Activated CD4-positive, alpha-beta memory T cell treated with anti-CD3 and anti-CD28 coated beads, Interleukin-2, amount 10 ng/mL, durations not matched to agents 7 days and 5 days (primary cell): ENCODE measurements around the gene FOXL1. TPM values are rescaled to one million over a fixed set of nuclear protein-coding genes. Genes with fewer than 3 reads are reported as not detected.

Experiments
- CTCF ChIA-PET: fragments of 350-600 bp; sonication (Branson Sonifier 250); formaldehyde crosslinking; loops from one replicate; lab custom pipeline; 2021; ENCODE audit warnings: antibody characterized with exemption, inconsistent platforms; lab: Charles Lee
- POLR2A ChIA-PET: fragments of 350-600 bp; sonication (Branson Sonifier 250); formaldehyde crosslinking; loops from one replicate; lab custom pipeline; 2021; ENCODE audit warnings: antibody characterized with exemption; lab: Charles Lee
- DNase-seq: peaks from one replicate; pipeline ENCODE4 v3.0.0-alpha.2; 2020
- H3K27ac Mint-ChIP-seq: one replicate; pipeline ENCODE4 v1.8.0; 2021; ENCODE audit warnings: mild to moderate bottlenecking, mixed read lengths
- H3K27me3 Mint-ChIP-seq: one replicate; pipeline ENCODE4 v1.8.0; 2021; ENCODE audit warnings: mixed read lengths
- H3K36me3 Mint-ChIP-seq: one replicate; pipeline ENCODE4 v1.8.0; 2021; ENCODE audit warnings: low read depth, mixed read lengths
- H3K4me1 Mint-ChIP-seq: one replicate; pipeline ENCODE4 v1.8.0; 2021; ENCODE audit warnings: mixed read lengths
- H3K4me3 Mint-ChIP-seq: one replicate; pipeline ENCODE4 v1.8.0; 2021; ENCODE audit warnings: mild to moderate bottlenecking, mixed read lengths
- H3K9me3 Mint-ChIP-seq: one replicate; pipeline ENCODE4 v1.8.0; 2021; ENCODE audit warnings: mixed read lengths
- total RNA-seq, 2 experiments: library from RNA; stranded (reverse); gene quantifications; one replicate each; pipeline ENCODE4 v1.2.3, GENCODE V29; 2021

The FOXL1 gene
- total RNA-seq, 2 experiments from 2014 or later = not detected

DNA sequence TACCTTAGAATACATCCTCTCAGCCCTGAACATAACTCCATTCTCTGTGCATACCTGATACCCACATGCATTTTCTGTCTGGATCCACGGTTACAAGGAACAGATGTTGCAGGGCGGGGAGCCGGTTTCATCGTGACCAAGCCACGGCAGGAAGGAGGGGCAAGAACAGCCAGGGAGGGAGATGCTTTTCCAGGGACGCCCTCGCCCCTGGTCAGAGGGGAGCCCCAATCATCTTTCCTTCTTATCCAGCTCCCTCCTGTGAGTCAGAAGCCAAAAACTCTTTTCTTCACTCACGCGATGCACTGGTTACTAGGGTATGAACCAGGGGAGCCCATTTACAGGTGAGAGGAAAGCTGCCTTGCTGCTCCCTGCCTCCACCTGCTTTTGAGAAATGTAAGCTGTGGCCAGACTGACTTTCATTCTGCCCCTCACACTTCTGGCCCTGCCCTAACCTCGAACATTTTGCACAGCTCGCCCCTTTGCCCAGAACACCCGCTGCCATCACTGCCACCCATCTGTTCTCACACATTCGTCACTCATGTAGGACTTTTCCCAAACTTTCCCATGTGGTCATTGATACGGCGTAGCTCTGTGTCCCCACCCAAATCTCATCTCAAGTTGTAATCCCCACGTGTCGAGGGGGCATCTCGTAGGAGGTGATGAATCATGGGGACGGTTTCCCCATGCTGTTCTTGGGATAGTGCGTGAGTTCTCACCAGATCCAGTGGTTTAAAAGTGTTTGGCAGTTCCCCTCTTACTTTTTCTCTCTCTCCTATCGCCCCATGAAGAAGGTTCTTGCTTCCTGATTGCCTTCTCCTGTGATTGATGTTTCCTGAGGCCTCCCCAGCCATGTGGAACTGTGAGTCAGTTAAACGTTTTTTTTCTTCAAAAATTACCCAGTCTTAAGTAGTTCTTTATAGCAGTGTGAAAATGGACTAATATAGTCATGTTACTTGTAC, 20.5 kb downstream of the FOXL1 start:
- Mint-ChIP-seq H3K4me1 (no peaks in the 10 kb centered on the region), H3K27ac (no peak overlapping the region), H3K36me3 (no peaks in the 10 kb centered on the region), H3K27me3 (peaks cover 34% of the 10 kb centered on the region), H3K9me3 (no peaks in the 10 kb centered on the region), H3K4me3 (no peak overlapping the region)
- no peak for DNase-seq
- CTCF ChIA-PET = no interaction called here
- POLR2A ChIA-PET = no interaction called here

DNA sequence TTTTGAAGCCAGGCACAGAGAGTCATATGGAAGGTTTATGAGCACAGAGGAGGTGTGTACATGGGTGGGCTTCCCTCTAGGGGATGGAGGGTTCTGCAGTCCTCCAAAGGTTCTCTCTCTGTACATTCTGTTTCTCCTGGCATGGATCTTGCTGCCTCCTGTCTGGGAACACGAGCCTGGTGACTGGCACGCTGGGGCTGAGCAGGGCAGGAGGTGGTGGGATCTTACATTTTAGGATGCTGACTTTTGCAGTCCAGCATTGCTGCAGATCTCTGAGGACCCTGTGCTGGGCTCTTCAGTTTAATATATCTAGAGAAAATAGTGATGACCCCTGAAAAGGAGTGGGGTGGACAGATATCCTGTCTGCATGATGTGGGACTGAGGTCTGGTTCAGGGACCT, 23.0 kb downstream of the FOXL1 start:
- Mint-ChIP-seq H3K9me3 (peaks cover 3% of the 10 kb centered on the region), H3K36me3 (no peaks in the 10 kb centered on the region), H3K4me3 (no peak overlapping the region), H3K4me1 (peaks cover 9% of the 10 kb centered on the region), H3K27me3 (peaks cover 29% of the 10 kb centered on the region), H3K27ac (no peak overlapping the region)
- ChIA-PET CTCF (no interaction called here), POLR2A (no interaction called here)
- DNase-seq = no peak

DNA sequence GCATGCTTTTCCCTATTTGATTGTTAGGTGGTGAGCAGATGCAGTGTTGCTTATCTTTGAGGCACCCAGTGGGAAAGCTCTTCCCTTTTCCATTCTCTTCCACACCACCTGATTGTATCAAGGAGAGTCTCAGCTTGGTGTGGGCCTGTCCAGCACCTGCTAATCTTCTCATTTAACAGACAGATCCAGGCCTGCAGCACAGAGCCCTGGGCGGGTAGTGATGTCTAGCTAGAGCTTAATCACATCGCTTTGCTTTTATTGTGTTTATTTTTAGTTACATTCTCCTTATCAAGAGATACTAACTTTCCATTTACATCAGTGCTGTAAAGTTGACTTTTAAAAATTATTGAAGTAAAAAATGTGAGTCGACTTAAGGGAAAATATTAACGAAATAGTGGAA, 24.2 kb downstream of the FOXL1 start:
- H3K27ac Mint-ChIP-seq = no peak overlapping the region
- peaks cover 29% of the 10 kb centered on the region for H3K27me3 Mint-ChIP-seq
- ChIA-PET CTCF (no interaction called here), POLR2A (no interaction called here)
- H3K4me3 Mint-ChIP-seq = no peak overlapping the region
- no peak for DNase-seq
- H3K9me3 Mint-ChIP-seq = peaks cover 3% of the 10 kb centered on the region
- H3K36me3 Mint-ChIP-seq = no peaks in the 10 kb centered on the region
- H3K4me1 Mint-ChIP-seq = peaks cover 9% of the 10 kb centered on the region

DNA sequence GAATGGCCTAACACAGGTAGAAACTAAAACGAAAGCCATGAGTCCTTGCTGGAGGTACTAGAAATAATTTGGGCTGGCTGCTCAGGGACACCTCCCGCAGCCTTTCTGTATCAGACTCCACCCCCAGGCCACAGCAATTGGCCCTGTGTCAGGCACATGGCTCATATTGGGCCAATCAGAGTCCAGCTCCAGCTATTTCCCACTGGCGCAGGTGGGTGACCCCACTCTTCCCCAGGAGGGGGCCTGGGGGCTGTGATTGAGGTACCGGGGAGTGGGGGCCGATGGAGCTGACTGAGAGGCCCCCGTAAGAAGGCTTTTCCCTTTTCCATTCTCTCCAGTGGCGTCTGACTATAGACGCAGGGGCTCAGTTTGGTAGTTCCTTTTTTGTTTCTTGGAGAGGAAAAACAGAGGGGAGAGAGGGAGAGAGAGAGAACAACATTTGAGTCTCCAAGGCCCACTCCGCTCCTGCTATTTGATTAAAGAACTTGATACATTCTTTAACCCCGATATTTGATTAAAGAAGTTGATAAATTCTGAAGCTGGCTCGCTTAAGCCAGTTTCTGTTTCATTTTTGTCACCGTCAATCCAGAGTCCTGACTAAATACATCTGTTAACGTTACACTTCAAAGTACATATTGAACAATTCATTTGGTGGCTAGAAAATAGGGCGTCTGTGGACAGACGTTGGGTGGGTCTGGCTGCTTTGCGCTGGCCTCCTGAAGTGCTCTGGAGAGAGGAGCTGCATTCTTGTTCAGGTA, 26.3 kb downstream of the FOXL1 start:
- no peaks in the 10 kb centered on the region for H3K36me3 Mint-ChIP-seq
- H3K9me3 Mint-ChIP-seq = peaks cover 3% of the 10 kb centered on the region
- peak overlapping the region; percentile 74 for H3K4me3 Mint-ChIP-seq
- peaks cover 9% of the 10 kb centered on the region for H3K4me1 Mint-ChIP-seq
- H3K27me3 Mint-ChIP-seq = peaks cover 18% of the 10 kb centered on the region
- H3K27ac Mint-ChIP-seq = peak overlapping the region; percentile 59
- ChIA-PET CTCF (interaction anchor here (0.5 kb wide), 1 partner anchor 673 kb away, joined by 5 read pairs; no protein-coding TSS in a partner anchor), POLR2A (interaction anchor here (0.9 to 2.0 kb wide), 5 partner anchors 11 to 60 kb away, joined by 3 to 16 read pairs (median 3); partner anchors contain the start of gene MTHFSD)
- peak; percentile 55 for DNase-seq

GRCh38 chr16:86605950-86606349, 27.6 kb downstream of the FOXL1 start:
- H3K27me3 Mint-ChIP-seq = peaks cover 11% of the 10 kb centered on the region
- H3K27ac Mint-ChIP-seq = no peak overlapping the region
- POLR2A ChIA-PET = no interaction called here
- no peaks in the 10 kb centered on the region for H3K36me3 Mint-ChIP-seq
- no peak for DNase-seq
- H3K4me3 Mint-ChIP-seq = no peak overlapping the region
- CTCF ChIA-PET = no interaction called here
- H3K4me1 Mint-ChIP-seq = peaks cover 9% of the 10 kb centered on the region
- H3K9me3 Mint-ChIP-seq = peaks cover 3% of the 10 kb centered on the region

GRCh38 chr16:86608301-86608747, 30.0 kb downstream of the FOXL1 start:
- H3K4me3 Mint-ChIP-seq = no peak overlapping the region
- ChIA-PET POLR2A (no interaction called here), CTCF (interaction anchor here (0.6 kb wide), 1 partner anchor 97 kb away, joined by 3 read pairs; no protein-coding TSS in a partner anchor)
- H3K27me3 Mint-ChIP-seq = peaks cover 5% of the 10 kb centered on the region
- DNase-seq = no peak
- no peak overlapping the region for H3K27ac Mint-ChIP-seq
- no peaks in the 10 kb centered on the region for H3K36me3 Mint-ChIP-seq
- peaks cover 3% of the 10 kb centered on the region for H3K9me3 Mint-ChIP-seq
- peaks cover 9% of the 10 kb centered on the region for H3K4me1 Mint-ChIP-seq

- POLR2A ChIA-PET = no interaction called here
- Mint-ChIP-seq H3K36me3 (no peaks in the 10 kb centered on the region), H3K27me3 (peaks cover 6% of the 10 kb centered on the region), H3K27ac (no peak overlapping the region), H3K4me3 (no peak overlapping the region), H3K9me3 (peaks cover 3% of the 10 kb centered on the region), H3K4me1 (peaks cover 8% of the 10 kb centered on the region)
- DNase-seq = no peak
- CTCF ChIA-PET = no interaction called here
These were observed 30.8 kb downstream of the FOXL1 start for GRCh38 chr16:86609115-86609514.

- Mint-ChIP-seq H3K36me3 (no peaks in the 10 kb centered on the region), H3K4me3 (no peak overlapping the region), H3K9me3 (no peaks in the 10 kb centered on the region), H3K4me1 (peaks cover 5% of the 10 kb centered on the region), H3K27me3 (peaks cover 4% of the 10 kb centered on the region), H3K27ac (no peak overlapping the region)
- POLR2A ChIA-PET = no interaction called here
- DNase-seq = no peak
- CTCF ChIA-PET = no interaction called here
These were observed 31.3 kb downstream of the FOXL1 start for GRCh38 chr16:86609661-86610060.

DNA sequence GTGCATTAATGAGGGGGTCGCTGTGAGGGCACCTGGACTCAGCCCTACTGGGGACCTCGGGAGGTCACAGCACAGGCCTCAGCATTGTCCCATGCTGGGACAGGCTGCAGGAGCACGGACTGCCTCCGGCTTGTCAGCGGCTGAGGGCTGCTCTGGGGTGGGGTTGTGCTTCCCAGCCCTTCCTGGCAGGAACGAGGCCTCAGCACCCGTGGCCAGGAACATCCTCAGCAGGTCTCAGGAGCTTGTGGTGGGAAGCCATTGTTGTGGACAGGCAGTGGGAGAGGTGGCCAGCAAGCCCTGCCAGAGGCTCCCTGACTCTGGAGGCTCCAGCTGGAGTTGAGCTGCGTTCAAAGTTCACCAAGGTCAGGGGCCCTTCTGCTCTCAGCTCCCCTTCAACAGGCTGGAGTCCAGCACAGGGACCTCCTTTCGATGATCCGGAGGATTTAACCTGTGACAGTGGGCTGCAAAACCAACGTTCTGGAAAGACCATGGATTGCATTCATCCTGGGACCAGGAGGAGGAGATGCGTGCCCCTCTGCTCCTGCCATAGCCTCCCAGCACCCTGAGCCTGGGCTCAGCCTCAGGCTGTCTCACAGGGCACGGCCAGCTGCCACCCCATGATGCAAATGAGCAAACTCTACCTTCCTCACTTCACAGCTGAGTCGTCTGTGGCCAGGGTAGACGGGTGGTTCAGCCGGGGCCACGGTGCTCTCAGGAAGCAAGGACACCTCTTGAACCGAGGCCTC, 32.6 kb downstream of the FOXL1 start:
- no peak for DNase-seq
- H3K9me3 Mint-ChIP-seq = no peaks in the 10 kb centered on the region
- H3K4me1 Mint-ChIP-seq = no peaks in the 10 kb centered on the region
- H3K36me3 Mint-ChIP-seq = no peaks in the 10 kb centered on the region
- no peak overlapping the region for H3K27ac Mint-ChIP-seq
- CTCF ChIA-PET = no interaction called here
- peaks cover 6% of the 10 kb centered on the region for H3K27me3 Mint-ChIP-seq
- H3K4me3 Mint-ChIP-seq = no peak overlapping the region
- POLR2A ChIA-PET = no interaction called here

GRCh38 chr16:86611525-86611855, 33.1 kb downstream of the FOXL1 start:
- Mint-ChIP-seq H3K9me3 (no peaks in the 10 kb centered on the region), H3K27ac (no peak overlapping the region), H3K4me3 (no peak overlapping the region), H3K27me3 (peaks cover 6% of the 10 kb centered on the region), H3K4me1 (no peaks in the 10 kb centered on the region), H3K36me3 (no peaks in the 10 kb centered on the region)
- POLR2A ChIA-PET = no interaction called here
- CTCF ChIA-PET = no interaction called here
- no peak for DNase-seq

GRCh38 chr16:86611941-86612340, 33.6 kb downstream of the FOXL1 start:
- H3K4me1 Mint-ChIP-seq = no peaks in the 10 kb centered on the region
- no peaks in the 10 kb centered on the region for H3K36me3 Mint-ChIP-seq
- H3K27ac Mint-ChIP-seq = no peak overlapping the region
- no peak for DNase-seq
- no peaks in the 10 kb centered on the region for H3K9me3 Mint-ChIP-seq
- H3K4me3 Mint-ChIP-seq = no peak overlapping the region
- ChIA-PET CTCF (no interaction called here), POLR2A (no interaction called here)
- peaks cover 6% of the 10 kb centered on the region for H3K27me3 Mint-ChIP-seq

- POLR2A ChIA-PET = no interaction called here
- no peak overlapping the region for H3K27ac Mint-ChIP-seq
- no peaks in the 10 kb centered on the region for H3K36me3 Mint-ChIP-seq
- CTCF ChIA-PET = no interaction called here
- no peaks in the 10 kb centered on the region for H3K4me1 Mint-ChIP-seq
- no peak overlapping the region for H3K4me3 Mint-ChIP-seq
- H3K27me3 Mint-ChIP-seq = peaks cover 4% of the 10 kb centered on the region
- DNase-seq = no peak
- H3K9me3 Mint-ChIP-seq = no peaks in the 10 kb centered on the region
These were observed 36.4 kb downstream of the FOXL1 start for GRCh38 chr16:86614699-86615098.

GRCh38 chr16:86616906-86617305, 38.6 kb downstream of the FOXL1 start:
- ChIA-PET POLR2A (no interaction called here), CTCF (no interaction called here)
- no peaks in the 10 kb centered on the region for H3K36me3 Mint-ChIP-seq
- no peak overlapping the region for H3K4me3 Mint-ChIP-seq
- no peak for DNase-seq
- H3K27ac Mint-ChIP-seq = no peak overlapping the region
- no peaks in the 10 kb centered on the region for H3K4me1 Mint-ChIP-seq
- peaks cover 6% of the 10 kb centered on the region for H3K27me3 Mint-ChIP-seq
- no peaks in the 10 kb centered on the region for H3K9me3 Mint-ChIP-seq
